ENCODE measurements around the gene IFI27. TPM values are rescaled to one million over a fixed set of nuclear protein-coding genes. Genes with fewer than 3 reads are reported as not detected.

IFI27 gene
- total and polyA plus RNA-seq, 10 of the 15 experiments (the other 5 are each of a cell fraction or from before 2014, with no cell fraction given), result 1.1 to 45.5 (median 3.3) TPM

GRCh38 chr14:94157197-94157596, 46.7 kb downstream of the IFI27 start:
- Histone ChIP-seq H3K9ac (ENCODE audit: control insufficient read depth, insufficient read depth, low read length) (no peak overlapping the region), H3K27me3 (replicated peaks in 1 of 2; ENCODE audit: control insufficient read depth in 2 of 2, insufficient read depth in 2 of 2, low read length in 1 of 2) (no peaks in the 10 kb centered on the region), H3K9me3 (replicated peaks; ENCODE audit: control insufficient read depth, insufficient read depth, low read length) (no peaks in the 10 kb centered on the region; the same call in 1 of the 3 replicates), H3K79me2 (ENCODE audit: control insufficient read depth, insufficient read depth, low read length) (no peaks in the 10 kb centered on the region), H3K4me2 (ENCODE audit: control insufficient read depth, insufficient read depth) (no peak overlapping the region), H4K20me1 (ENCODE audit: control insufficient read depth, insufficient read depth) (no peaks in the 10 kb centered on the region), H3K36me3 (ENCODE audit: control insufficient read depth in 2 of 2, insufficient read depth in 2 of 2, low read length in 1 of 2) (no peaks in the 10 kb centered on the region), H3K4me3 (no peak overlapping the region), H2AFZ (ENCODE audit: control insufficient read depth, low read depth, low read length) (no peak overlapping the region), H3K4me1 (ENCODE audit: control insufficient read depth, insufficient read depth, low read length) (peaks cover 3% of the 10 kb centered on the region; the same call in 1 of the 2 replicates), H3K27ac (ENCODE audit: control insufficient read depth, insufficient read depth) (no peak overlapping the region)
- intact Hi-C loops (cut with micrococcal nuclease; ENCODE audit: unreplicated experiment), result no loop called here
- FAIRE-seq, result no peak
- CTCF ChIA-PET, result interaction anchor here (1.7 kb wide), 1 partner anchor 21 kb away, joined by 7 read pairs; no protein-coding TSS in a partner anchor
- no peak for ATAC-seq
- in situ Hi-C loops (cut with MboI), result no loop called here
- POLR2A ChIA-PET, result no interaction called here
- DNase-seq (ENCODE audit: low read depth, low spot score), result no peak
- no TSS peak for BruUV-seq (replicated peaks)
- RAD21 ChIA-PET (ENCODE audit: unreplicated experiment), result no interaction called here
- SMC1A ChIA-PET (ENCODE audit: uncharacterized antibody, unreplicated experiment), result no interaction called here
- no peak for TF ChIP-seq GATAD2B (conservative IDR thresholded peaks at IDR 0.05; ENCODE audit: low read depth)
- TF ChIP-seq MYB (IDR thresholded peaks at IDR 0.05; ENCODE audit: borderline replicate concordance, low read depth, low read length), result no peak
- no peak for TF ChIP-seq PRDM15 (CRISPR knock-in tag; IDR thresholded peaks at IDR 0.05)
- TF ChIP-seq ETV6 (conservative IDR thresholded peaks at IDR 0.05 in 1 of 2, IDR thresholded peaks at IDR 0.05 in 1 of 2; ENCODE audit: borderline replicate concordance in 1 of 2, low read depth in 1 of 2), result no peak
- TF ChIP-seq ZNF24 (IDR thresholded peaks at IDR 0.05), result no peak
- TF ChIP-seq SMC3 (IDR thresholded peaks at IDR 0.05; ENCODE audit: borderline replicate concordance, low read length), result no peak
- TF ChIP-seq CUX1 (IDR thresholded peaks at IDR 0.05; ENCODE audit: insufficient replicate concordance, low read depth, low read length), result no peak
- TF ChIP-seq REST (IDR thresholded peaks at IDR 0.05; ENCODE audit: low read depth, low read length), result no peak
- TF ChIP-seq EZH2 (IDR thresholded peaks at IDR 0.05; ENCODE audit: borderline replicate concordance, control insufficient read depth, low read depth, low read length), result no peak
- no peak for TF ChIP-seq MEF2A (IDR thresholded peaks at IDR 0.05; ENCODE audit: insufficient read depth, low read depth, low read length)
